Activated CD8-positive, alpha-beta T cell treated with anti-CD3 and anti-CD28 coated beads for 36 hours (primary cell): ENCODE measurements around the gene HSF5. TPM values are rescaled to one million over a fixed set of nuclear protein-coding genes. Genes with fewer than 3 reads are reported as not detected.

Experiments used
- ATAC-seq: fragments of 200-7000 bp; cut with Tn5 transposase; one replicate; pipeline ENCODE4 v1.10.0; 2021; ENCODE audit warnings: mild to moderate bottlenecking, moderate library complexity
- CTCF ChIA-PET: fragments of 350-600 bp; sonication (Branson Sonifier 250); formaldehyde crosslinking; loops from one replicate; lab custom pipeline; 2021; ENCODE audit warnings: antibody characterized with exemption; lab: Charles Lee
- POLR2A ChIA-PET: fragments of 350-600 bp; sonication (Branson Sonifier 250); formaldehyde crosslinking; loops from one replicate; lab custom pipeline; 2021; ENCODE audit warnings: antibody characterized with exemption; lab: Charles Lee
- DNase-seq: peaks from one replicate; pipeline ENCODE4 v3.0.0-alpha.2; 2020
- H3K27ac Mint-ChIP-seq: one replicate; pipeline ENCODE4 v1.8.0; 2021; ENCODE audit warnings: mild to moderate bottlenecking, mixed read lengths
- H3K27me3 Mint-ChIP-seq: one replicate; pipeline ENCODE4 v1.8.0; 2021; ENCODE audit warnings: mixed read lengths
- H3K36me3 Mint-ChIP-seq: one replicate; pipeline ENCODE4 v1.8.0; 2021; ENCODE audit warnings: low read depth, mixed read lengths
- H3K4me1 Mint-ChIP-seq: one replicate; pipeline ENCODE4 v1.8.0; 2021; ENCODE audit warnings: low read depth, mixed read lengths
- H3K4me3 Mint-ChIP-seq: one replicate; pipeline ENCODE4 v1.8.0; 2021; ENCODE audit warnings: mild to moderate bottlenecking, moderate library complexity, mixed read lengths
- H3K9me3 Mint-ChIP-seq: one replicate; pipeline ENCODE4 v1.8.0; 2021; ENCODE audit warnings: mixed read lengths
- intact Hi-C: fragments of 100-400 bp; cut with micrococcal nuclease; formaldehyde crosslinking; loops from one replicate; pipeline ENCODE4 v1.10.0; 2022
- total RNA-seq, 2 experiments: library from RNA; stranded (reverse); gene quantifications; one replicate each; pipeline ENCODE4 v1.2.3, GENCODE V29; 2021
- TF ChIP-seq, protein P1 (sequence below): fragments of 200-600 bp; IDR thresholded peaks from one replicate; pipeline ENCODE4 v1.8.0; 2022; ENCODE audit warnings: antibody characterized with exemption, mild to moderate bottlenecking

HSF5 gene
- total RNA-seq, 2 experiments from 2014 or later = 3.2 to 3.9 TPM

GRCh38 chr17:58379511-58379824 lies 108.7 kb downstream of the HSF5 start:
- H3K9me3 Mint-ChIP-seq = no peaks in the 10 kb centered on the region
- H3K27me3 Mint-ChIP-seq = no peaks in the 10 kb centered on the region
- TF ChIP-seq, protein P1, sequence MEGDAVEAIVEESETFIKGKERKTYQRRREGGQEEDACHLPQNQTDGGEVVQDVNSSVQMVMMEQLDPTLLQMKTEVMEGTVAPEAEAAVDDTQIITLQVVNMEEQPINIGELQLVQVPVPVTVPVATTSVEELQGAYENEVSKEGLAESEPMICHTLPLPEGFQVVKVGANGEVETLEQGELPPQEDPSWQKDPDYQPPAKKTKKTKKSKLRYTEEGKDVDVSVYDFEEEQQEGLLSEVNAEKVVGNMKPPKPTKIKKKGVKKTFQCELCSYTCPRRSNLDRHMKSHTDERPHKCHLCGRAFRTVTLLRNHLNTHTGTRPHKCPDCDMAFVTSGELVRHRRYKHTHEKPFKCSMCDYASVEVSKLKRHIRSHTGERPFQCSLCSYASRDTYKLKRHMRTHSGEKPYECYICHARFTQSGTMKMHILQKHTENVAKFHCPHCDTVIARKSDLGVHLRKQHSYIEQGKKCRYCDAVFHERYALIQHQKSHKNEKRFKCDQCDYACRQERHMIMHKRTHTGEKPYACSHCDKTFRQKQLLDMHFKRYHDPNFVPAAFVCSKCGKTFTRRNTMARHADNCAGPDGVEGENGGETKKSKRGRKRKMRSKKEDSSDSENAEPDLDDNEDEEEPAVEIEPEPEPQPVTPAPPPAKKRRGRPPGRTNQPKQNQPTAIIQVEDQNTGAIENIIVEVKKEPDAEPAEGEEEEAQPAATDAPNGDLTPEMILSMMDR = no peak
- no peak for ATAC-seq
- peak overlapping the region; percentile 41 for H3K27ac Mint-ChIP-seq
- ChIA-PET POLR2A (interaction anchor here (0.8 to 2.8 kb wide), 5 partner anchors 27 to 52 kb away, joined by 3 to 8 read pairs (median 4); partner anchors contain the start of gene SUPT4H1), CTCF (interaction anchor here (0.8 to 4.3 kb wide), 5 partner anchors 9 to 144 kb away, joined by 3 to 20 read pairs (median 5); partner anchors contain the start of gene RNF43)
- intact Hi-C loops = no loop called here
- no peak for DNase-seq
- peaks cover 39% of the 10 kb centered on the region for H3K4me1 Mint-ChIP-seq
- H3K36me3 Mint-ChIP-seq = no peaks in the 10 kb centered on the region
- H3K4me3 Mint-ChIP-seq = no peak overlapping the region

DNA sequence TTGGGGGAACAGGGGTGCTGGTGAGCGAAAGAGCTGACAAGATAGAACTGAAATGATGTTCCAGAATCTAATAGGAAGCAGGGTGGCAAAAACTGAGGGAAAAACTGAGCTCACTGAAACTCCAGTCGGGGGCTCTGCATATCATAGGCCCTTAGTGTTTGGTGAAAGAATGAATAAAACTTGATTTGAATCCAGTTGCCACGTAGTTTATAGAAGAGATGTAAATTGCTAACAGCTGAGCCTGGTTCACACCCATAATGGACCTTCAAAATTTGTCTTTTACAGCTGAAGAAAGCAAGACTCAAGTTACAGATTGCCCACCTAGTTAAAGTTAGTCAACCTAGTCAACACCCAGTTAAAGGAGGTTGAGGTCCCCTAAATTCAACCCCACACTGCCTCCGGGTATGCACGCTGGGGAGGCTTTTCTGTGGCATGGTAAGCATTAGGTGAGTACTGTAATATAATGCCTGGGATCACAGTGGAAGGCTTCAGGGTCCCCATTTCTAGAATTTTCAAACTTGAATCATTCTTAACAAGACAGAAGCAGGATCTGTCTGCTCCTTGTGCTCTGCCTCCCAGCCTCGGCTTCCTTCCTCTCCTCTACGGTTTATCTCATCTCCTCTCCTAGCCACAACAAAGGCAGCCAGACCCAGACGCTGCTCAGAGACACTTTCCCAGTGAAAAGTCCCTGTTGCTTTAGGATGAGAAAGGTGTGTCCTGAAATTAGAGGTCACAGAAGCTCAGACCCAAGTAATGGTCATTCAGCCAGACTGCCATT lies 109.3 kb downstream of the HSF5 start:
- no peaks in the 10 kb centered on the region for H3K36me3 Mint-ChIP-seq
- H3K4me3 Mint-ChIP-seq = no peak overlapping the region
- no peaks in the 10 kb centered on the region for H3K27me3 Mint-ChIP-seq
- DNase-seq = no peak
- peaks cover 39% of the 10 kb centered on the region for H3K4me1 Mint-ChIP-seq
- TF ChIP-seq, protein P1 = no peak
- no peaks in the 10 kb centered on the region for H3K9me3 Mint-ChIP-seq
- ChIA-PET POLR2A (interaction anchor here (0.8 to 2.8 kb wide), 9 partner anchors 10 to 57 kb away, joined by 3 to 8 read pairs (median 4); partner anchors contain the start of gene SUPT4H1), CTCF (interaction anchor here (0.8 to 4.3 kb wide), 5 partner anchors 9 to 144 kb away, joined by 3 to 20 read pairs (median 4); partner anchors contain the start of gene RNF43)
- intact Hi-C loops = no loop called here
- no peak for ATAC-seq
- peak overlapping the region; percentile 41 for H3K27ac Mint-ChIP-seq

DNA sequence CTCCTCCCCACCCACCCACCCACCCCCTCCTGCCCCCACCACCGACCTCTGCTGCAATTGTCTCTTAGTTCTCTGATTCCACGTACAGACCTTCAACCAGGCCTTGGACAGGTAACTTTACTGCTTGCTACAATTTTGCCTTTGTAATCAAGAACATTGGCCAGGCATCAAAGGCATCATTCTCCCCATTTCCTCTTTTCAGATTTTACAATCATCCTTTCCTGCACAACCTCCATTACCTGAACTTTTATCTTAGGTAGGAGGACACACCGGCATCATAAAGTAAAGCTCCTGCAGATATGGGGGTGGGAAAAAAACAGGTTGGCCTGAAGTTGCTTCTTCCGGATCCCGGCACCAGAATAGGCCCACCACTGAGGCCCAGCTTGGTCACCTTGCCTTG lies 110.5 kb downstream of the HSF5 start:
- POLR2A ChIA-PET = interaction anchor here (0.6 to 2.8 kb wide), 5 partner anchors 9 to 93 kb away, joined by 3 to 7 read pairs (median 4); no protein-coding TSS in a partner anchor

GRCh38 chr17:58377093-58377601 lies 111.1 kb downstream of the HSF5 start:
- DNase-seq (no peak), ATAC-seq (no peak)
- Mint-ChIP-seq H3K27ac (no peak overlapping the region), H3K4me3 (no peak overlapping the region), H3K27me3 (no peaks in the 10 kb centered on the region), H3K36me3 (no peaks in the 10 kb centered on the region), H3K9me3 (no peaks in the 10 kb centered on the region), H3K4me1 (peaks cover 30% of the 10 kb centered on the region)
- intact Hi-C loops = no loop called here
- POLR2A ChIA-PET = interaction anchor here (0.6 to 1.7 kb wide), 3 partner anchors 18 to 94 kb away, joined by 3 to 5 read pairs (median 4); partner anchors contain the start of gene SUPT4H1
- TF ChIP-seq, protein P1 = no peak
- CTCF ChIA-PET = interaction anchor here (4.3 kb wide), 1 partner anchor 60 kb away, joined by 20 read pairs; no protein-coding TSS in a partner anchor

More for the DNA sequence above, 110.5 kb downstream of the HSF5 start:
- no peaks in the 10 kb centered on the region for H3K27me3 Mint-ChIP-seq
- no peak overlapping the region for H3K27ac Mint-ChIP-seq
- H3K4me3 Mint-ChIP-seq = no peak overlapping the region
- no peak for DNase-seq
- TF ChIP-seq, protein P1 = no peak
- H3K36me3 Mint-ChIP-seq = no peaks in the 10 kb centered on the region
- no peak for ATAC-seq
- peaks cover 35% of the 10 kb centered on the region for H3K4me1 Mint-ChIP-seq
- H3K9me3 Mint-ChIP-seq = no peaks in the 10 kb centered on the region
- CTCF ChIA-PET = interaction anchor here (1.5 to 4.3 kb wide), 3 partner anchors 15 to 60 kb away, joined by 3 to 20 read pairs (median 4); partner anchors contain the start of gene RNF43
- intact Hi-C loops = no loop called here
